Spleen (tissue), 7 donors: ENCODE measurements around the gene FUT9.

Experiments
- POLR2A ChIP-seq, 3 donors: fragments of 450-650 bp; IDR thresholded peaks; one replicate each; pipeline ENCODE4 v1.5.1; 2017; ENCODE audit warnings: antibody characterized with exemption in 3 of 3, mild to moderate bottlenecking in 1 of 3
- POLR2AphosphoS5 ChIP-seq, 3 donors: sonication (generic); formaldehyde crosslinking; IDR thresholded peaks; one replicate each; pipeline ENCODE4 v1.5.1; 2017; ENCODE audit warnings: antibody characterized with exemption in 3 of 3
- TF ChIP-seq, protein P1 (sequence below), 11 experiments: fragments of 200-600 bp in 7 of 11; fragments of 450-650 bp in 4 of 11; sonication (generic) in 4 of 11; IDR thresholded peaks in 8 of 11; conservative IDR thresholded peaks in 3 of 11; 1 replicate in 7 of 11; 2 replicates in 4 of 11; pipeline versions ENCODE4 v1.4.0 to v1.8.0; 2016 to 2021; ENCODE audit warnings: antibody characterized with exemption in 11 of 11, inconsistent platforms in 4 of 11, mild to moderate bottlenecking in 1 of 11
- donor health status: DM: no; HTN: no; CAD: no; lungs with moderate emphysema.
- donor health status: DM: no; HTN: no; CAD: no.
- donor health status: DM: no; HTN: no; CAD: no.

- TF ChIP-seq, protein P1, sequence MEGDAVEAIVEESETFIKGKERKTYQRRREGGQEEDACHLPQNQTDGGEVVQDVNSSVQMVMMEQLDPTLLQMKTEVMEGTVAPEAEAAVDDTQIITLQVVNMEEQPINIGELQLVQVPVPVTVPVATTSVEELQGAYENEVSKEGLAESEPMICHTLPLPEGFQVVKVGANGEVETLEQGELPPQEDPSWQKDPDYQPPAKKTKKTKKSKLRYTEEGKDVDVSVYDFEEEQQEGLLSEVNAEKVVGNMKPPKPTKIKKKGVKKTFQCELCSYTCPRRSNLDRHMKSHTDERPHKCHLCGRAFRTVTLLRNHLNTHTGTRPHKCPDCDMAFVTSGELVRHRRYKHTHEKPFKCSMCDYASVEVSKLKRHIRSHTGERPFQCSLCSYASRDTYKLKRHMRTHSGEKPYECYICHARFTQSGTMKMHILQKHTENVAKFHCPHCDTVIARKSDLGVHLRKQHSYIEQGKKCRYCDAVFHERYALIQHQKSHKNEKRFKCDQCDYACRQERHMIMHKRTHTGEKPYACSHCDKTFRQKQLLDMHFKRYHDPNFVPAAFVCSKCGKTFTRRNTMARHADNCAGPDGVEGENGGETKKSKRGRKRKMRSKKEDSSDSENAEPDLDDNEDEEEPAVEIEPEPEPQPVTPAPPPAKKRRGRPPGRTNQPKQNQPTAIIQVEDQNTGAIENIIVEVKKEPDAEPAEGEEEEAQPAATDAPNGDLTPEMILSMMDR (IDR thresholded peaks at IDR 0.05 in 8 of 11, conservative IDR thresholded peaks at IDR 0.05 in 3 of 11) = no peak
- TF ChIP-seq POLR2A (IDR thresholded peaks at IDR 0.05) (no peak), POLR2AphosphoS5 (IDR thresholded peaks at IDR 0.05) (no peak)
Measured at GRCh38 chr6:96116674-96117073, 100.9 kb downstream of the FUT9 start.
